Calu3 (cell line): ENCODE measurements around the gene APH1B. TPM values are rescaled to one million over a fixed set of nuclear protein-coding genes. Genes with fewer than 3 reads are reported as not detected.

Experiments
- BruUV-seq: library from RNA; stranded (reverse); fragments of 400-500 nt; replicated peaks from 2 replicates; lab custom pipeline; 2021; lab: Mats Ljungman, UMichigan
- CTCF ChIA-PET: fragments of 300-600 bp; sonication (Branson Sonifier 250); formaldehyde crosslinking; loops from one replicate; lab custom pipeline; 2022; ENCODE audit warnings: antibody characterized with exemption; lab: Charles Lee
- DNase-seq: peaks from one replicate; pipeline ENCODE4 v3.0.0; 2022
- H3K27ac Mint-ChIP-seq: one replicate; pipeline ENCODE4 v1.8.0; 2022; ENCODE audit warnings: mixed read lengths; ENCODE audit not compliant: unreplicated experiment
- H3K27me3 Mint-ChIP-seq: one replicate; pipeline ENCODE4 v1.8.0; 2022; ENCODE audit warnings: mixed read lengths; ENCODE audit not compliant: unreplicated experiment
- H3K36me3 Mint-ChIP-seq: one replicate; pipeline ENCODE4 v1.8.0; 2022; ENCODE audit warnings: mild to moderate bottlenecking, moderate library complexity, mixed read lengths; ENCODE audit not compliant: insufficient read depth, unreplicated experiment
- H3K4me1 Mint-ChIP-seq: one replicate; pipeline ENCODE4 v1.8.0; 2022; ENCODE audit warnings: mild to moderate bottlenecking, low read depth, mixed read lengths; ENCODE audit not compliant: unreplicated experiment
- H3K4me3 Mint-ChIP-seq: one replicate; pipeline ENCODE4 v1.8.0; 2022; ENCODE audit warnings: mild to moderate bottlenecking, low read depth, moderate library complexity, mixed read lengths; ENCODE audit not compliant: unreplicated experiment
- H3K9me3 Mint-ChIP-seq: one replicate; pipeline ENCODE4 v1.8.0; 2022; ENCODE audit warnings: low read depth, mixed read lengths; ENCODE audit not compliant: unreplicated experiment
- CTCF ChIP-seq: fragments of 200-600 bp; IDR thresholded peaks from one replicate; pipeline ENCODE4 v1.8.0; 2022; ENCODE audit warnings: antibody characterized with exemption; ENCODE audit not compliant: unreplicated experiment
- intact Hi-C: fragments of 100-400 bp; cut with micrococcal nuclease; formaldehyde crosslinking; loops from one replicate; pipeline ENCODE4 v1.10.0; 2022; ENCODE audit not compliant: unreplicated experiment
- total RNA-seq: library from RNA; stranded (reverse); gene quantifications from 2 replicates; pipeline ENCODE4 v1.2.3, GENCODE V29; 2022

Gene APH1B
- total RNA-seq, 1 experiment from 2014 or later = 11.4 TPM

GRCh38 chr15:63357731-63358130 lies 80.3 kb downstream of the APH1B start:
- no peaks in the 10 kb centered on the region for H3K27me3 Mint-ChIP-seq
- H3K4me3 Mint-ChIP-seq = no peak overlapping the region
- H3K9me3 Mint-ChIP-seq = no peaks in the 10 kb centered on the region
- DNase-seq = no peak
- TF ChIP-seq CTCF = no peak
- intact Hi-C loops = no loop called here
- peaks cover 5% of the 10 kb centered on the region for H3K36me3 Mint-ChIP-seq
- peaks cover 31% of the 10 kb centered on the region for H3K4me1 Mint-ChIP-seq
- BruUV-seq = no TSS peak
- no peak overlapping the region for H3K27ac Mint-ChIP-seq
- CTCF ChIA-PET = no interaction called here

GRCh38 chr15:63358241-63359029 lies 81.0 kb downstream of the APH1B start:
- intact Hi-C loops = no loop called here
- H3K36me3 Mint-ChIP-seq = peaks cover 5% of the 10 kb centered on the region
- CTCF ChIA-PET = no interaction called here
- no TSS peak for BruUV-seq
- no peaks in the 10 kb centered on the region for H3K27me3 Mint-ChIP-seq
- no peak overlapping the region for H3K27ac Mint-ChIP-seq
- DNase-seq = no peak
- no peak overlapping the region for H3K4me3 Mint-ChIP-seq
- peaks cover 24% of the 10 kb centered on the region for H3K4me1 Mint-ChIP-seq
- no peaks in the 10 kb centered on the region for H3K9me3 Mint-ChIP-seq
- TF ChIP-seq CTCF = no peak

Other genes with a start within 250 kb of the APH1B start
- 691 and 1,158 TPM in 2 replicates for gene TPM1, start 234.9 kb upstream of the APH1B start, total RNA-seq
- 16.1 and 17.3 TPM in 2 replicates for gene LACTB, start 155.7 kb upstream of the APH1B start, total RNA-seq
- gene RPS27L, start 120.1 kb upstream of the APH1B start, total RNA-seq = 64.4 and 66.8 TPM in 2 replicates
- gene RAB8B, start 88.0 kb upstream of the APH1B start, total RNA-seq = 15.8 and 16.0 TPM in 2 replicates
- gene CA12, start 104.2 kb downstream of the APH1B start, total RNA-seq = 21.5 and 26.0 TPM in 2 replicates
- gene USP3, start 227.0 kb downstream of the APH1B start, total RNA-seq = 70.7 and 80.8 TPM in 2 replicates